ENCODE results near the gene U2AF2. TPM values are rescaled to one million over a fixed set of nuclear protein-coding genes. Genes with fewer than 3 reads are reported as not detected.
"Not testable (repeated sequence)": the region's sequence is repeated elsewhere in the genome, so short reads cannot be mapped to it uniquely, and the experiment has no call there.

U2AF2 gene
- polyA plus RNA-seq, 4 donors, result 146 to 227 (median 159) TPM

GRCh38 chr19:55700813-55701212 is 46.0 kb downstream of the U2AF2 start:
- no peak for DNase-seq (ENCODE audit: low read depth in 4 of 4, low spot score in 3 of 4)

DNA sequence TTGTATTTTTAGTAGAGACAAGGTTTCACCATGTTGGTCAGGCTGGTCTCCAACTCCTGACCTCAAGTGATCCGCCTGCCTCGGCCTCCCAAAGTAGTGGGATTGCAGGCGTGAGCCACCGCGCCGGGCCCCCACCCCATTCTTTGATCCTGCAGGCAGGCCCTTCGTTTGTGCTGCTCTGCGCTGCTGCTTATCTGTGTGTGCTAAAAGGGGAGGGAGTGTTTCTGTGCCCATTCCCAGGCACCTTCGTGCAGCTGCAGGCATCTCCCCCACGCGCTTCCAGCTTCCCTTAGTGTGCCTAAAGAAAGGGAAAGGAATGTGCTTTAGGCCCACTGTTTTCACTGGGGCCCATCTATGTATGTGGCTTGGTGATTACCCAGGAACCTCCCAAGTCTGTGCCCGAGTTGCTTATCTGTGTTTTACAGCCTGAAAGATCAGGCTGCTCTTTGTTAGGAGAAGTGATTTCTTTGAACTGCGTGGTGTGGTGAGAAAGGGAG is 47.3 kb downstream of the U2AF2 start:
- DNase-seq (ENCODE audit: low read depth in 4 of 4, low spot score in 3 of 4), result no peak

- no peak for DNase-seq (ENCODE audit: low read depth in 4 of 4, low spot score in 3 of 4)
Measured at GRCh38 chr19:55703790-55704215, 49.0 kb downstream of the U2AF2 start.

- DNase-seq (ENCODE audit: low read depth in 4 of 4, low spot score in 3 of 4), result no peak
Measured at GRCh38 chr19:55704494-55705245, 49.8 kb downstream of the U2AF2 start.

DNA sequence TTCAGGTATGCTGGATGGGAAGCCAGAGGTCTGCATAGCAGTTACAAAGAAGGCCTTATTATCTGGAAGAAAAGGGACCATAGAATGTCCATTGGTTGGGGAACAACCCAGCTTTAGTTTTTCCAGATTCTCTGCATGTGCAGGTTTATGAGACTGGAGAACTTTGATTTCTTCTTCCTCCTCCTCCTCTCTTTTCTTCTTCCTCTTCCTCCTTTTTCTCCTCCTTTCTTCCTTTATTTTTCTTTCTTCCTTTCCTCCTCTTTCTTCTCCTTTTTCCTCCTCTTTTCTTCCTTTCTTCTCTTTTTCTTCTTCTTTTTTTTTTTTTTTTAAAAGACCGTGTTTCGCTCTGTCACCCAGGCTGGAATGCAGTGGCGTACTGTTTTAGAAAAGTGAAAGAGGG is 51.1 kb downstream of the U2AF2 start:
- DNase-seq (ENCODE audit: low read depth in 4 of 4, low spot score in 3 of 4), result no peak

DNA sequence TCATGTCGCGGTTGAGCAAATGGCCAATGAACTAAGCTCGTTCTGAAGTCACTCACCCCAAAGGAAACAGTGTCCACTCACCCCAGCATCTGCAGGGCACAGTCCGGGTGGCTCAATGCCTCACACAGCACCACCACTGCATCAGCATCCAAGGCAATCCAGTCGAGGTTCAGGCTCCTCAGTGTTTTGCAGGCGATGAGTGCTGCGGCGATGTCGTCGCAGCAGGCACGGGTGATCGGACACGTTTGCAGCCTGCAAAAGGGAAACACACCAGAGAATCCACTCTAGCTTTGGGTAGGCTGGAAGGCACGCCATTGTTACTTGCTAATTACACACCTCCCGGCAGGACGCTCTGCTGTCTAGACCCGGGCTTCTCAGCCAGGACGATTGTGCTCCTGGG is 56.9 kb downstream of the U2AF2 start:
- DNase-seq (ENCODE audit: low read depth in 4 of 4, low spot score in 3 of 4), result no peak

GRCh38 chr19:55712804-55713631 is 58.2 kb downstream of the U2AF2 start:
- no peak for DNase-seq (ENCODE audit: low read depth in 4 of 4, low spot score in 3 of 4)

DNA sequence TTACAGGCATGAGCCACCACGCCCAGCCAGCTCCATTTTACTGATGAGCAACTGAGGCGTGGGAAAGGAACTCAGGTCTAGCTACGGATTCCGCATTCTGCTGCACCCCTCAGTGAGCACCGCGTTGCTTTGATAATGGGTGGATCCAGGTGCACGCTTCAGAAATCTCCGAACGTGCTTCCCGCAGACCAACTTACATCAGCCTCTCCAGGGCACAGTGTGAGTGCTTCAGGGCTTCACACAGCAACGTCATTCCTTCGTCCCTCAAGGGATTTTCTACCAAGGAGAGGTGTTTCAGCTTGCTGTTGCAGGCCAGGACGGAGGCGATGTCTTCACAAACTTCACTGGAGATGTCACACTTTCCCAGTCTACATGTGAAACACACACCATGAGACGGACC is 61.7 kb downstream of the U2AF2 start:
- no peak for DNase-seq (ENCODE audit: low read depth in 4 of 4, low spot score in 3 of 4)

- DNase-seq (ENCODE audit: low read depth in 4 of 4, low spot score in 3 of 4), result no peak
Measured at GRCh38 chr19:55717251-55717650, 62.4 kb downstream of the U2AF2 start.

GRCh38 chr19:55717879-55718711 is 63.3 kb downstream of the U2AF2 start:
- not testable (repeated sequence) for DNase-seq (ENCODE audit: low read depth in 4 of 4, low spot score in 3 of 4)

GRCh38 chr19:55720214-55720746 is 65.4 kb downstream of the U2AF2 start:
- DNase-seq (ENCODE audit: low read depth in 4 of 4, low spot score in 3 of 4), result no peak

- no peak for DNase-seq (ENCODE audit: low read depth in 4 of 4, low spot score in 3 of 4)
Measured at GRCh38 chr19:55720801-55721200, 66.0 kb downstream of the U2AF2 start.

GRCh38 chr19:55723491-55723890 is 68.7 kb downstream of the U2AF2 start:
- no peak for DNase-seq (ENCODE audit: low read depth in 4 of 4, low spot score in 3 of 4)

Other genes with a start within 250 kb of the U2AF2 start
- gene UBE2S, start 247.2 kb upstream of the U2AF2 start, polyA plus RNA-seq (ENCODE audit: insufficient read length in 4 of 4), result 10 to 100 TPM; 42.3 to 56.0 (median 48.8) TPM
- under 1 TPM; 0.13 to 0.33 (median 0.22) TPM for gene SHISA7, start 211.7 kb upstream of the U2AF2 start, polyA plus RNA-seq (ENCODE audit: insufficient read length in 4 of 4)
- gene ISOC2, start 193.4 kb upstream of the U2AF2 start, polyA plus RNA-seq (ENCODE audit: insufficient read length in 4 of 4), result 10 to 100 TPM; 30.2 to 52.6 (median 33.0) TPM
- gene C19orf85, start 190.3 kb upstream of the U2AF2 start, polyA plus RNA-seq (ENCODE audit: insufficient read length in 4 of 4), result not detected
- 1 to 10 TPM; 2.1 to 5.3 (median 3.2) TPM for gene ZNF628, start 178.4 kb upstream of the U2AF2 start, polyA plus RNA-seq (ENCODE audit: insufficient read length in 4 of 4)
- 10 to 100 TPM; 31.4 to 56.7 (median 46.4) TPM for gene NAT14, start 169.8 kb upstream of the U2AF2 start, polyA plus RNA-seq (ENCODE audit: insufficient read length in 4 of 4)
- gene SSC5D, start 166.6 kb upstream of the U2AF2 start, polyA plus RNA-seq (ENCODE audit: insufficient read length in 4 of 4), result 1 to 10 TPM; 1.9 to 7.0 (median 3.1) TPM
- gene SBK2, start 117.9 kb upstream of the U2AF2 start, polyA plus RNA-seq (ENCODE audit: insufficient read length in 4 of 4), result under 1 TPM; 0.36 to 0.96 (median 0.80) TPM
- gene SBK3, start 109.5 kb upstream of the U2AF2 start, polyA plus RNA-seq (ENCODE audit: insufficient read length in 4 of 4), result under 1 TPM in 1 of 4 donors, not detected in 3; 0.15 TPM
- gene ZNF579, start 74.2 kb upstream of the U2AF2 start, polyA plus RNA-seq (ENCODE audit: insufficient read length in 4 of 4), result 10 to 100 TPM; 12.8 to 22.2 (median 14.1) TPM
- 10 to 100 TPM; 19.0 to 24.4 (median 19.7) TPM for gene FIZ1, start 55.5 kb upstream of the U2AF2 start, polyA plus RNA-seq (ENCODE audit: insufficient read length in 4 of 4)
- 10 to 100 TPM in 1 of 4 donors, 1 to 10 TPM in 3; 4.6 to 13.3 (median 6.7) TPM for gene ZNF524, start 54.7 kb upstream of the U2AF2 start, polyA plus RNA-seq (ENCODE audit: insufficient read length in 4 of 4)
- 10 to 100 TPM in 1 of 4 donors, 1 to 10 TPM in 3; 6.8 to 13.0 (median 7.9) TPM for gene ZNF865, start 49.4 kb upstream of the U2AF2 start, polyA plus RNA-seq (ENCODE audit: insufficient read length in 4 of 4)
- gene ZNF784, start 30.5 kb upstream of the U2AF2 start, polyA plus RNA-seq (ENCODE audit: insufficient read length in 4 of 4), result 10 to 100 TPM in 2 of 4 donors, 1 to 10 TPM in 2; 5.3 to 14.2 (median 9.9) TPM
- gene ZNF580, start 14.0 kb upstream of the U2AF2 start, polyA plus RNA-seq (ENCODE audit: insufficient read length in 4 of 4), result 10 to 100 TPM; 36.3 to 63.9 (median 38.9) TPM
- gene ZNF581, start 11.4 kb upstream of the U2AF2 start, polyA plus RNA-seq (ENCODE audit: insufficient read length in 4 of 4), result 10 to 100 TPM; 19.1 to 32.4 (median 23.7) TPM
- gene CCDC106, start 6.8 kb upstream of the U2AF2 start, polyA plus RNA-seq (ENCODE audit: insufficient read length in 4 of 4), result 10 to 100 TPM; 14.5 to 29.6 (median 19.3) TPM
- gene EPN1, start 20.2 kb downstream of the U2AF2 start, polyA plus RNA-seq (ENCODE audit: insufficient read length in 4 of 4), result 100 to 1,000 TPM in 2 of 4 donors, 10 to 100 TPM in 2; 66.6 to 152 (median 94.9) TPM
- under 1 TPM in 2 of 4 donors, not detected in 2; 0.04 to 0.10 TPM for gene NLRP9, start 83.4 kb downstream of the U2AF2 start, polyA plus RNA-seq (ENCODE audit: insufficient read length in 4 of 4)
- not detected for gene RFPL4A, start 104.1 kb downstream of the U2AF2 start, polyA plus RNA-seq (ENCODE audit: insufficient read length in 4 of 4)
- gene RFPL4AL1, start 114.1 kb downstream of the U2AF2 start, polyA plus RNA-seq (ENCODE audit: insufficient read length in 4 of 4), result under 1 TPM in 2 of 4 donors, not detected in 2; 0.17 to 0.20 TPM
- under 1 TPM in 3 of 4 donors, not detected in 1; 0.11 to 0.19 (median 0.15) TPM for gene NLRP11, start 177.0 kb downstream of the U2AF2 start, polyA plus RNA-seq (ENCODE audit: insufficient read length in 4 of 4)
- not detected for gene NLRP4, start 181.5 kb downstream of the U2AF2 start, polyA plus RNA-seq (ENCODE audit: insufficient read length in 4 of 4)

All from left renal pelvis (tissue), 4 donors.